Transverse colon (tissue), 4 donors: ENCODE data around the gene FKBP5. TPM values are rescaled to one million over a fixed set of nuclear protein-coding genes. Genes with fewer than 3 reads are reported as not detected.
A peak's percentile ranks its signal among the peaks of the same experiment; 100 is the strongest.

Experiments used
- DNase-seq: peaks from one replicate; pipeline ENCODE4 v3.0.0-alpha.2; 2019
- H3K27ac ChIP-seq, 4 donors: fragments of 200-600 bp; sonication (generic); 2 replicates each; pipeline ENCODE4 v1.5.1; 2016 to 2018; ENCODE audit warnings: inconsistent platforms in 4 of 4
- H3K27me3 ChIP-seq: fragments of 200-600 bp; sonication (generic); 2 replicates; pipeline ENCODE4 v1.5.1; 2017; ENCODE audit warnings: inconsistent platforms
- H3K36me3 ChIP-seq, 4 donors: fragments of 200-600 bp; sonication (generic); 2 replicates each; pipeline ENCODE4 v1.5.1; 2017 to 2019; ENCODE audit warnings: inconsistent platforms in 4 of 4
- H3K4me1 ChIP-seq, 4 donors: fragments of 200-600 bp; sonication (generic); 2 replicates each; pipeline ENCODE4 v1.5.1; 2017 to 2020; ENCODE audit warnings: inconsistent platforms in 4 of 4
- H3K4me3 ChIP-seq, 4 donors: fragments of 200-600 bp; sonication (generic); 1 replicate in 1 of 4; 2 replicates in 3 of 4; pipeline versions ENCODE4 v1.5.1 to v1.6.1; 2017 to 2019; ENCODE audit warnings: inconsistent platforms in 4 of 4
- H3K9me3 ChIP-seq, 2 donors: fragments of 200-600 bp; sonication (generic); 2 replicates each; pipeline ENCODE4 v1.5.1; 2017 to 2019; ENCODE audit warnings: inconsistent platforms in 2 of 2
- CTCF ChIP-seq, 5 experiments: fragments of 200-600 bp in 3 of 5; fragments of 450-650 bp in 2 of 5; sonication (generic) in 3 of 5; IDR thresholded peaks; 1 replicate in 2 of 5; 2 replicates in 3 of 5; pipeline ENCODE4 v1.5.1; 2016 to 2017; ENCODE audit warnings: antibody characterized with exemption in 5 of 5, inconsistent platforms in 3 of 5, mild to moderate bottlenecking in 2 of 5, moderate library complexity in 1 of 5
- EP300 ChIP-seq: sonication (generic); formaldehyde crosslinking; IDR thresholded peaks from one replicate; pipeline ENCODE4 v1.6.1; 2017; ENCODE audit warnings: antibody characterized with exemption, low read depth
- POLR2A ChIP-seq: fragments of 450-650 bp; IDR thresholded peaks from one replicate; pipeline ENCODE4 v1.6.1; 2016; ENCODE audit warnings: antibody characterized with exemption, mild to moderate bottlenecking, moderate library complexity
- POLR2AphosphoS5 ChIP-seq, 3 donors: sonication (generic); formaldehyde crosslinking; IDR thresholded peaks; one replicate each; pipeline ENCODE4 v1.6.1; 2016; ENCODE audit warnings: antibody characterized with exemption in 3 of 3
- WGBS, 2 donors: methylation state at CpG; one replicate each; pipeline ENCODE4 v1.1.5; 2018; ENCODE audit warnings: low coverage in 1 of 2; 5-methylcytosine and 5-hydroxymethylcytosine counted together
- in situ Hi-C, 4 donors: fragments of 200-750 bp; cut with MboI; loops; one replicate each; pipeline versions ENCODE4 v1.15.0 to v1.15.1; 2017; ENCODE audit warnings: low sequenced_read_pairs in 3 of 4, low pct_ligation_motif_present in 1 of 4, low pct_unique_long_range_greater_than_20kb in 1 of 4
- intact Hi-C: fragments of 100-400 bp; cut with DNase I; formaldehyde crosslinking; loops from one replicate; pipeline ENCODE4 v1.15.1; 2023; ENCODE audit warnings: low total_unique reads
- total RNA-seq, 4 donors: library from RNA; depleted of rRNA; stranded (reverse); fragments of >200 nt; gene quantifications; one replicate each; pipeline ENCODE4 v1.1.0, GENCODE V29; 2016

FKBP5 gene
- total RNA-seq, 4 donors from 2014 or later = 82.8 to 299 (median 254) TPM

- no peaks in the 10 kb centered on the region for H3K9me3 ChIP-seq
- intact Hi-C loops = no loop called here
- no peaks in the 10 kb centered on the region for H3K36me3 ChIP-seq
- H3K4me1 ChIP-seq = peaks cover 31 to 62% (median 53%) of the 10 kb centered on the region in 4 donors
- no peaks in the 10 kb centered on the region for H3K27me3 ChIP-seq
- in situ Hi-C loops = no loop called here
- 36 to 44% methylated on average over 2 of the region's 2 CpGs for WGBS, 2 donors
- H3K4me3 ChIP-seq = no peak overlapping the region
- no peak for DNase-seq
- H3K27ac ChIP-seq = peak overlapping the region; percentile 75 to 100 (median 88)
- TF ChIP-seq POLR2AphosphoS5 (IDR thresholded peaks at IDR 0.05) (peak in 2 of 3 donors; percentile 7 to 10), CTCF (IDR thresholded peaks at IDR 0.05) (no peak)
These were observed 30.2 kb upstream of the FKBP5 start for GRCh38 chr6:35718911-35719381.

- 89% methylated on average over 4 of the region's 4 CpGs; no CpG with 5 or more reads in 1 of the 2 donors for WGBS, 2 donors
These were observed 29.6 kb upstream of the FKBP5 start for GRCh38 chr6:35718375-35718736.

GRCh38 chr6:35717449-35718374, 29.0 kb upstream of the FKBP5 start:
- TF ChIP-seq POLR2AphosphoS5 (IDR thresholded peaks at IDR 0.05) (no peak), EP300 (no peak), CTCF (IDR thresholded peaks at IDR 0.05) (no peak), POLR2A (no peak)
- WGBS, 2 donors = 71 to 80% methylated on average over 8 to 19 of the region's 19 CpGs
- peak overlapping the region; percentile 75 to 100 (median 88) for H3K27ac ChIP-seq
- peaks cover 24 to 50% (median 41%) of the 10 kb centered on the region in 4 donors for H3K4me1 ChIP-seq
- in situ Hi-C loops = no loop called here
- no peaks in the 10 kb centered on the region for H3K9me3 ChIP-seq
- H3K36me3 ChIP-seq = no peaks in the 10 kb centered on the region
- no peak for DNase-seq
- no peak overlapping the region for H3K4me3 ChIP-seq
- intact Hi-C loops = no loop called here
- H3K27me3 ChIP-seq = no peaks in the 10 kb centered on the region

More at GRCh38 chr6:35718375-35718736, 29.6 kb upstream of the FKBP5 start:
- no peak overlapping the region for H3K4me3 ChIP-seq
- in situ Hi-C loops (no loop called here), intact Hi-C loops (no loop called here)
- H3K27ac ChIP-seq = peak overlapping the region; percentile 75 to 100 (median 88)
- no peak for DNase-seq
- no peaks in the 10 kb centered on the region for H3K9me3 ChIP-seq
- no peaks in the 10 kb centered on the region for H3K36me3 ChIP-seq
- H3K27me3 ChIP-seq = no peaks in the 10 kb centered on the region
- peaks cover 29 to 57% (median 47%) of the 10 kb centered on the region in 4 donors for H3K4me1 ChIP-seq
- TF ChIP-seq CTCF (IDR thresholded peaks at IDR 0.05) (no peak), EP300 (no peak), POLR2A (no peak), POLR2AphosphoS5 (IDR thresholded peaks at IDR 0.05) (no peak)

GRCh38 chr6:35716798-35717197, 28.1 kb upstream of the FKBP5 start:
- DNase-seq = no peak
- no peak overlapping the region for H3K27ac ChIP-seq
- 64% methylated on average over 2 of the region's 2 CpGs; no CpG with 5 or more reads in 1 of the 2 donors for WGBS, 2 donors
- H3K4me3 ChIP-seq = no peak overlapping the region
- intact Hi-C loops = no loop called here
- H3K9me3 ChIP-seq = no peaks in the 10 kb centered on the region
- H3K27me3 ChIP-seq = no peaks in the 10 kb centered on the region
- in situ Hi-C loops = no loop called here
- TF ChIP-seq POLR2A (no peak), CTCF (IDR thresholded peaks at IDR 0.05) (no peak), POLR2AphosphoS5 (IDR thresholded peaks at IDR 0.05) (no peak), EP300 (no peak)
- H3K36me3 ChIP-seq = no peaks in the 10 kb centered on the region
- peaks cover 16 to 41% (median 33%) of the 10 kb centered on the region in 4 donors for H3K4me1 ChIP-seq
